A204.1 (cell line): Measurements from ENCODE around the gene EYA2.

Source experiments
- FAIRE-seq: peaks from 2 replicates; lab custom pipeline; 2012; peaks lifted over from hg19 to GRCh38; lab: Jason Lieb, UNC

Gene EYA2

DNA sequence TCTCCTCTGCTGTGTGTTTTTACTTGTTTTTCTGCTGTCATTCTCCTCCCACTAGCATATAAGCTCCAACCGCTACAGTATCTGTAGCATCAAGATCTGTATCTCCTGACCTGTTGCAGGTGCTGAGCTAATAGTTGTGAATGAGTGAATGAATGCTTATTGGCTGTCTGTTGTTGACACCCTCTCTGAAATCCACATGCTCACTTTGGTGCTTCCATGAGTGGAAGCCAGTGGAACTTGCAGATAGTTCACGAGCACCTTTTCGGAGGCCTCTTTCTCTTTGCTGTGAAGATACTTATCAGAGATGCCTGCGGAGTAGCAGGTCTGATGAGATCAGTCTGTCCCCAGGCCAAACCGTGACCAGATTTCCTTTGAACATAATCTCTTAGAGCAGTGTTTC is 117.3 kb downstream of the EYA2 start:
- no peak for FAIRE-seq

DNA sequence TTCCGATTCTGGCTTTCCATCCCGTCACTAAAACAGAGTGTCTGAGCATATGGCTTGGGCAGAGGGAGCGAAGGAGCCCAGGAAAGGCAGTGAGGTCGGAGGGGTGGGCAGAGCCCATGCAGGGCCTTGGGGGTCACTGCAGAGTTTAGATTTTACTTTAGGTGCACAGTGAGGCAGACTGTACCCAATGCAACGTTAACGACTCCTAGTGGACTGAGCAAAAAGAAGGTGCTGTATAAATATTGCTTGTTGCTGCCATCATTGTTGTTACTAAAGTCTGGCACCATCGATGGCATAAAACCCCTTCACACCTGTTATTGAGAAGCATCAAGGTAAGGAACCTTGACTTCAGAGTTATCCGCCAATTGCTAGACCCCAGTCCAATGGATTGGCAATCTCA is 119.0 kb downstream of the EYA2 start:
- no peak for FAIRE-seq

DNA sequence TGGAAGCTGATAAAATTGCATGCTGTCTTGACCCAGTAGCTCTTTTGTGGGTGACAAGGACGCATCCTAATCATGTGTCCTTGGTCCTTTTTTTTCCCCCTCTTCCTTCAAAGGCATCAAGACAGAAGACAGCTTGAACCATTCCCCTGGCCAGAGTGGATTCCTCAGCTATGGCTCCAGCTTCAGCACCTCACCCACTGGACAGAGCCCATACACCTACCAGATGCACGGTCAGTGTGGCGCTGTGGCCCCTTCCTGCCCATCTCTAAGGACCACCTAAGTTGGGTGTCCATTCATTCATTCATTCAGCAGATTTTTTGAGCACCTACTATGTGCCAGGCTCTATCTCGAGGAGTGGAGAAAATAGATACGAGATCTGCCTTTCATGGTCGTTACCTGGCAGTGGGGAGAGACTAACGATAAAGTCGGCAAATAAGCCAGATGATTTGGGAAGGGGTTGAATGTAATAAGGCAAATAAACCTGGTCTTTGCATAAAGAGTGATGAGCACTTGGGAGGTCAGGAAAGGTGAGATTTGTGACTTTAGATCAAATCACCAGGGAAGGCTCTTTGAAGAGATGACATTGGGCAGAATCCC is 121.5 kb downstream of the EYA2 start:
- FAIRE-seq, result no peak

DNA sequence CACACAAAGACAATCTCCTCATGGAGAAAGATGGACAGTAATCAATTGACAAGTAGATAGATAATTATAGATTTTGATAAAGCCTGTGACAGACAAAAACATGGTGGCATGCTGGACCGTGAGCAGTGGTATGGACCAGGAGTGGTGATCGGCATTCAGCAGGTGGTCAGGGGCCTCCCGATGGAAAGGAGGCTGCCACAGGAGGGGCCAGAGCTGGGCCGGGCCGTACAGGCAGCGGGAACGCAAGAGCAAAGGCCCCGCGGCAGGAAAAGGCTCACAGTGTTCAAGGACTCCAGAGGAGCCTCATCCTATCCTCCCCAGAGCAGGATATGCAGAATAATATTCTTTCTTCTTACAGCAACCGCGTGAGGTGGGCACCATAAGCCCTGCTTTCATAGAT is 123.7 kb downstream of the EYA2 start:
- no peak for FAIRE-seq

DNA sequence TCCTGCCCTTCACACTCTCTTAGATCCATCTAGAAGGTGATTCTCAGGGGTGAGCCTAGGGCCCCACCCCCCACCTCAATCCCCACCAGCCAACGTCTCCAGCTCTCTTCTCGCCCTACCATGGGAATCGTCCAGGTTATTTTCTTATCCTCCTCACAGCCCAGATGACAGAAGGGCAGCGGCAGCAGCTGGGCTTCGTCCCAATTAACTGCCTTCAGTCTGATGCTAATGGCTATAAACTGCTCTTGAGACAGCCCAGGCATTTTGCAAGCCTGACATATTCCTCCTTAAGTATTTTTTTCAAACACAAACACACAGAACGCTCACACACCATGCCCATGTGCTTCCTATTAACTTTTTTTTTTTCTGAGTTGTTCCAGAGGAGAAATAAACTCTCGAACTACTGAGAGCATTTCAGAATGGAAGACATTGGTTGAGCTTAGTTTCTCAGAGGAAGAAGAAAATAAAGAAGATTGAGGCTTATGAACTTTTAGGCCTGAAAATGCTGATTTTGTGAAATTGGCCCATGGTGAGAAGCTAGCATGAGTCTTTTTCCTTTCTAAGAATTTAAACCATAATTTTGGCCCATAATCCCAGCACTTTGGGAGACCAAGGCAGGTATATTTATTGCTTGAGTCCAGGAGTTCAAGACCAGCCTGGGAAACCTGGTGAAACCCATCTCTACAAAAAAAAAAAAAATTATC is 124.6 kb downstream of the EYA2 start:
- FAIRE-seq, result no peak

DNA sequence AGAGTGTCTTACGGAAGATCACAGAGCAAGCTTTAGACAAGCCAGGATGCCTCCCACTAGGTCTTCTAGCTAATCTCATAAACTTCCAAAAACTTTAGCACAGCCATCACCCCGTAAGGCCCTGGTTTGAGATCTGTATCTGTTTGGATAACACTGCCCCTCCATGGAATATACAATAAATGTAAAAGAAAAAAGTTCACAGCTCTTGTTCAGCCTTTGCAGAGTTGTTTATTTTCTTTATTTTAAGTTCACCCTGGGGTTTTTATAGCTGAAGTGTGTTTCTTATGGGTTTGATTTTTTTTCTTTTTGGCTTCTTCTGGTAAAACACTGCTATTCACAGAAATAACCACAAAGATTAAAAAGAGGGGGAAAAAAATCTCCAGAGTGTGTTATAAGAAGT is 125.6 kb downstream of the EYA2 start:
- no peak for FAIRE-seq

DNA sequence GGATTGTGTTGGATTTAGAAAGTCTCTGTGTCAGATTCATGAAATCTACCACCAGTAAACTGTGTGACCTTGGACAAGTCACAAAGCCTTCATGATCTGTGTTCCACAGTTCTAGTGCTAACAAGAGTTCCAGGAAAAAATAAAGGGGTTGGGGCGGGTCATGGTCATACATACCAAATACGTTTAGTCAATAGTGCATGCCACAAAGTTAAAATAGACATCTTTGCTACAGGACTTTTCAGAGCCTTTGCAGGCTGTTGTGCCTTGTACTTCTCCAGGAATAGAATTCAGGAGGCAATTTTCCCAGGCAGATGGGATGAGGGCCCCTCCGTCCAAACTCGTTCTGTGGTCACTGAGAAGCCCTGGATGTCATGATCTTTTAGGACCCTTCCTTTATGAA is 127.2 kb downstream of the EYA2 start:
- FAIRE-seq, result no peak

DNA sequence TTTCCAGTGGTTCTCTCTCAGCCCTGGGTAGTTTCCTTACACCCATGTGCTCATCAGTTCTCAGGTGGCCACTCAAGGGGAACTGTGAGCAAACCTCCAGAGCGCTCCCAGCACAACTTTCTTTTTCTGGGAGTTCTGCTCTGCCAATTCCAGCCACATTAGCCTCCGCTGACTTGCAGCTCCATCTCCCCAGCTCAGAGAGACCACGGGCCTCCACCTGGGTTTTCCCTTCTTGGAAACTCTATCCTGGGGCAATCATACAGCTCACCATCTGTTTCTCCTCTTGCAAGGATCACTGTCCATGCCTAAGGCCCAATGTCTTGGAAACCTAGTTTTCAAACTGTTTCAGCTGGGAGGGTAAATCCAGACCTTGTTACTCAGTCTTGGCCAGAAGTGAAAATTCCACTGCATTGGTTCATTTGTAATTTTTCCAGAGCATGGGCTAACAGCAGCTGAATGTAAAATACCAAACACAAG is 129.9 kb downstream of the EYA2 start:
- no peak for FAIRE-seq

DNA sequence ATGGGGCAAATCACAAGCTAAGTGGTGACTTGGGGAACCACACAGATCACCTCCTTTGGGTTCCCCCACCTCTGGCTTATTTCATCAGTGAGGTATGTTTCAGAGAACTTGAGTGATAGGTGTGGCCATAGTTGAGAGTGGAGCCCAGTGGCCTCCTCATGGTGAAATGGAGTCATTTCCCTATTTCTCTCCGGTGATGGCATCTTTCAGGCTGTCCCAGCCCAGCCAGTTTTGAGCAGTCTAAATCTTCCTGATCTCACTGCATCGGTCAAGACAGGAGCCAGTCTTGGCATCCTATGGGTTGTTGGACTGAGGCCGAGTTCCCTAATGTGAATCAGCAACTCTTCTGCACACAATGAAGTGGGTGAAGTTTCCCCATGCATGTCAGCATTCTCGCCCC is 132.4 kb downstream of the EYA2 start:
- FAIRE-seq, result no peak

DNA sequence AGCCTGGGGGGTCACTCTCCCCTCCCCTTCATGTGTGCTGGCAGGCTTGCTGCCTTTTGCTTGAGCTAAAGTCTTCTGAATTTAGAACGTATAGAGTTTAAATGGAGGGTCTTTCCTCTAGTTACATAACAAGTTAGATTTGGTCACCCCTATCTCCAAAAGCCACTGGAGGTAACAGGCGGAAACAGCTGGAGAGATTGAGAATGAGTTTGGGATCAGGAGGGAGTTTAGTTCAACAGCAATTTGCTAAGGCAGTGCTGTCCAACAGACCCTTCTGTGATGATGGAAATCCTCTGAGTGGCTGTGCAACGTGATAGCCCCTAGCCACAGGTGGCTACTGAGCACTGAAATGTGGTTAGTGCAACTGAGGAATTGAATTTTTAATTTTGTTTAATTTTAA is 132.8 kb downstream of the EYA2 start:
- no peak for FAIRE-seq

DNA sequence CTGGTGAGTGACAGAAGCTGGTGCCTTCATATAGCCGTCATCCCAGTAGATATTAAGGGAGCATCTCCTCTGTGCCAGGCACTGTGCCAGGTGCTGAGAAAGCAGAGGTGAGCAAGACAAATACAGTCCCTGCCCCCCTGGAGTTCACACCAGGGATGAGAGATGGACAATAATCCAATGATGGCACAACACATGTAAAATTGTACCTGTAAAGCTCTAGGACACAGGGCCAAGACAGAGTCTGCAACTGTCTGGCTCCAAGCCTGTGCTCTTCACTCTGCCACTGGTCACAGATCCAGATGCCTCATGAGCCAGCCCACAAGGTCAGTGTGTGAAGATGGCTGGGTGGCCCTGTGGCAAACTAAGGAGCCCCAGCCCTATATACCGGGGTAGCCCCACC is 133.8 kb downstream of the EYA2 start:
- FAIRE-seq, result no peak

DNA sequence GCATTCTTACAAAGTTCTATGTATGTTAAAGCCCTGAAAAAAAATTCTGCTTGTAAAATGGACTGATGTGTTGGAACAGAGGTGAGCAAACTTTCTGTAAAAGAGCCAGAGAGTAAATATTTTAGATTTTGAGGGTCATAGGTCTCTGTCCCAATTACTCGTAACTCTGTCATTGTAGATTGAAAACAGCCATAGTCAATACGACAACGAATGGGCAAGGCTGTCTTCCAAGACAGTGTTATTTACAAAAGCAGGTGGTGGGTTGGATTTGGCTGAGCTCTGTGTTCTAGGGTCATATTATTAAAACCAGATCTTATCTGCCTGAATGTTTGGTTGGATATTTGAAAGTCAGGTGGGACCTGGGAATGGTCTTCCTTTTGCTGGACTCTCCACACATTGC is 135.2 kb downstream of the EYA2 start:
- no peak for FAIRE-seq

DNA sequence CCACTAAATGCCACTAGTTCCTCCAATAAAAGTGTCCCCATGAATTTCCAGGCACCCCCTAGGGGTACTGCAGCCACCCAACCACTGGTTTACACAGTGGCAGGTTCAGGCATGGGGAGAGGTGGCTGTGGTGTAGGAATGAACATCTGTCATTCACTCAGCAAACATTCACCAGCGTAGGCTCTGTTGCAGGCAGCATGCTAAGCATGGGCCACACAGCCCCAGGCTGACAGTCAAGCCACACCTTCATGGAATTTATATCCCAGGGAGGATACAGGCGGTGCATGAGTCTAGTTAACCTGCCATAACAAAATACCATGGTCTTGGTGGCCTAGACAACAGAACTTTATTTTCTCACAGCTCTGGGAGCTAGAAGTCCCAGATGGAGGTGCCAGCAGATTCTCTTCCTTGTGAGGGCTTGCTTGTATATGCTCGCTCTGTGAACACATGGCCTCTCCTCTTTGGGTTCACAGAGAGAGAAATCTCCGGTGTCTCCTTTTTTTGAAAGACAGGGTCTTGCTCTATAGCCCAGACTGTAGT is 135.7 kb downstream of the EYA2 start:
- no peak for FAIRE-seq

DNA sequence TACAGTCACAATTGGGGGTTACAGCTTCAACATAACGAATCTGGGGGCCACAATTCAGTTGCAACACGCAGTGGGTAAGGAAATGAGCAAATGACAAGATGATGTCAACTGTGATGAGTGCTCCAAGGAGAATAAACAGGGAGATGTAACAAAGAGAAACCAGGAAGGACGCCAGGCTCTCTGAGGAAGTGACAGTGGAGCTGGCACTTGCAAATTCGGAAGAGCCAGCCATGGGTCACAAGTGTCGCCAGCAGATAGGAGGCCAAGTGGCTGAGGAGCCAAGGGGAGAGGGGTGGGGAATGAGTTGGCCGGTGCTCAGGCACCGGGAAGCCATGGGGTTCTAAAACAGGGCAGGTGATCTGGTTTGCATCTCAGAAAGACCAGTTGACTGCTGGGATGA is 136.4 kb downstream of the EYA2 start:
- no peak for FAIRE-seq

DNA sequence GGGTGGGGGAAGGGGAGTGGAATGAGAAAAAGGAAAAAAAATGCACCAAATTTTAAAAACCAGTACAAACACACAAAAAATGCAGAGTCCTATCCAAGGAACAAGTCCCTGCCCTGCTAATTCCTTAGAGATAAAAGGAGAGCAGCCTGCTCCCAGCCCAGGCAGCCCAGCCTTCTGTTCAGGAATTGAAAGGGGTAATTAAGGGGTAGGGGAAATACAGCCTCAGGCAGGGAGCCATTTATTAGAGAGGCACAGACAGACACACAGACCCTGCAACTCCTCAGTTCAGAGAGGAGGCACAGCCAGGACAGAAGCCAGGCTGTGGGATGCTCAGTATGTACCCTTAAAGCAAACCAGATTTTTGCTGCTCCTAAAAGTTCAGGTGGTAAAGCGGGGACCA is 137.2 kb downstream of the EYA2 start:
- FAIRE-seq, result no peak

DNA sequence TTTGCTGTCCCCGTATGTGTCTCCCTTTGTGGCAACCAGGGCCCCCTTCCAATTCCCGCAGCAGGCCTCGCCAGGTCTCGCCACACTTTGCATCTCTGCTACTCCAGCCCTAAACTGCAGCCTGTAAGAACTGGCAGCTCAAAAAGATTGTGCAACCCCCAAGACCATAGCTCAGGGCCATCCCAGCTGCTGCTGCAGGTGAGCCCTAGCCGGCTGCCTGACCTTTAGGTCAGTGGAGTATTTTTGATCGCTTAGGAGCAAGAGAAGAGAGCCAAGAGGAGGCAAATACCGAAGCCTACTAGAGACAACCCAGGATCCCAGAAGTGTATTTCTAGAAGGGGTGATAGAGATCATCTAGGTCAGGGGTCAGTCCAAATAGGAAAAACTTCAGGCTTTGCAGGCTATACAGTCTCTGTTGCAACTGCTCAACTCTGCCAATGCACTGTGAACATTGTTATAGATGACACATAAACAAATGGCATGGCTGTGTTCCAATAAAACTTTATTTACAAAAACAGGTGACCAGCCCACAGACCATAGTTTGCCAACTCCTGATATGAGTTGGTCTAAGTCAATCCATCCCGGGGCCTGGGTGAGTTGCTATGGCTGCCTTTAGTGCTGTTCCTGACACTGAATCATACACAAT is 138.4 kb downstream of the EYA2 start:
- FAIRE-seq, result no peak

DNA sequence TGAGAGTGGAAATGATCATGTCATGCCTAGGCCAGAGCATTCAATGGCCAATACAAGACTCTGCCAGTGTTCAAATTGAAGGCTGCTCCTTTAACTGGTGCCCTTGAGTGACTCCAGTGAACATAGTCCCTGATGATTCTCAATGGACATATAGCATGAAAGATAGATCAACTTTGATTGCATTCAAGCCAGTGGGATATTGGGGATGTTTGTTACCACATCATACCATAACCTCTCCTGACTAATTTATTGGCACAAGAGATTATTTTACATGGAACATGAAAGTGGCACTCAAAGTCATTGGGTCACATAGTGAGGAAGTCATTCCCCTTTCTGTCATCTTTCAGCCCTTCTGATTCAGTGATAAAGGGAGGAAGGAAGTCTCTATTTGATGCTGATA is 139.0 kb downstream of the EYA2 start:
- FAIRE-seq, result no peak

DNA sequence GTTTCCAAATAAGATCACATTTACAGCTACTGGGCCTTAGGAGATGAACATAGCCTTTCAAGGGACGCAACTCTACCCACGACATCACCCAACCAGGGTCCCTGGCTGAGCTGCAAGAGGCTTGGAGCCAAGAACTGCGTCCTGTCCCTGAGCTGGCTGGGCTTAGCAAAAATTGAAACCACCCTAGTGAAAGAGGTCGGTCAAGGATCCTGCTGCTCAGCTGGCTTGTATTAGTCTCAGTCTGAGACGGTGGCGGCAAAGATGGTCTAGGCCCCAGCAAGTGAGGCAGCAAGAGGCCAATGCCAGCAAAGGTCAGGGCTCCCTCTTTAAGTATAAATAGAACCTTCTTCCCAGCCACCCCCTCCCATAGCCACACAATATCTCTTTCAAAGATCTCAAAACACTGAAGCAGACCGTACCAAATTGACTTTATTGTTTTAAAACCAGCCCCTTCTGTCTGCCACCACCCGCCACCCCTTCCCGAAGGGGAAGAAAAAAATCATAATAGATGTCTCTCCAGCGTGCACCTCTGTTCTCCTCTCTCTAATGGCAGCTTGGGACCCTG is 140.5 kb downstream of the EYA2 start:
- FAIRE-seq, result no peak

DNA sequence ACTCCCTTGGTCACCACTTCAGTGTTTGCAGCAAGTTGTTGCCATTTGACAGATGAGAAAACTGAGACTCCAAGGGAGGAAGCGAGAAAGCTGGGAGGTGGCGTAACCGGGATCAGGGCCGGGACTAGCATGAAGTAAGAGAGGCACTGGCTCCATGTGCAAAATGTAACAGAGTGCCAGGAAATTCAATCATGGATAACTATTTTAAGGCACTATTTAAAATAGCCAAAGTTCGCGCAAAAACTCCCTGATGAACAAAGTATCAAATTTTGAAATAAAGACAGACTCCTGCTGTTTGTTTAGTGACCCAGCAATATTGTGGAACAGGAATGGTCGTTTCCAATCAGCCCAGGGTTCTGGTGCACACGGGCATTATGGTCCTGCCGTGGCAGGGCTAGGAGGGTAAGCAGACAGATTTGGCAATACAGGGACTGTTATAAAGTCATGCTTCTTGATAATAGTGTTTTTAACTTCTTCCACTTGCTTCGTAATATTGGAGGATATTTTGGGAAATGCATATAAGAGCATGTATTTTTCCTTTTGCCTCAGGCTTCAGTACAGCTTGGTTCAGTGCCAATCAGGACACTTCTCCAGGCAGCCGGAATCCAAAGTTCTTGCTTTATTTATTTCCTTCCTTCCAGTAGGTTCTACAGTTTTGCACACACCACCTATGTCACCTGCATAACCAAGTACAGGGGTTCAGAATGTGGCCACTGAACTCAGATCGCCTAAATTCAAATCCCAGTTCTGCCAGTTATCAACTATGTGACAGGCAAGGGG is 141.6 kb downstream of the EYA2 start:
- FAIRE-seq, result no peak

DNA sequence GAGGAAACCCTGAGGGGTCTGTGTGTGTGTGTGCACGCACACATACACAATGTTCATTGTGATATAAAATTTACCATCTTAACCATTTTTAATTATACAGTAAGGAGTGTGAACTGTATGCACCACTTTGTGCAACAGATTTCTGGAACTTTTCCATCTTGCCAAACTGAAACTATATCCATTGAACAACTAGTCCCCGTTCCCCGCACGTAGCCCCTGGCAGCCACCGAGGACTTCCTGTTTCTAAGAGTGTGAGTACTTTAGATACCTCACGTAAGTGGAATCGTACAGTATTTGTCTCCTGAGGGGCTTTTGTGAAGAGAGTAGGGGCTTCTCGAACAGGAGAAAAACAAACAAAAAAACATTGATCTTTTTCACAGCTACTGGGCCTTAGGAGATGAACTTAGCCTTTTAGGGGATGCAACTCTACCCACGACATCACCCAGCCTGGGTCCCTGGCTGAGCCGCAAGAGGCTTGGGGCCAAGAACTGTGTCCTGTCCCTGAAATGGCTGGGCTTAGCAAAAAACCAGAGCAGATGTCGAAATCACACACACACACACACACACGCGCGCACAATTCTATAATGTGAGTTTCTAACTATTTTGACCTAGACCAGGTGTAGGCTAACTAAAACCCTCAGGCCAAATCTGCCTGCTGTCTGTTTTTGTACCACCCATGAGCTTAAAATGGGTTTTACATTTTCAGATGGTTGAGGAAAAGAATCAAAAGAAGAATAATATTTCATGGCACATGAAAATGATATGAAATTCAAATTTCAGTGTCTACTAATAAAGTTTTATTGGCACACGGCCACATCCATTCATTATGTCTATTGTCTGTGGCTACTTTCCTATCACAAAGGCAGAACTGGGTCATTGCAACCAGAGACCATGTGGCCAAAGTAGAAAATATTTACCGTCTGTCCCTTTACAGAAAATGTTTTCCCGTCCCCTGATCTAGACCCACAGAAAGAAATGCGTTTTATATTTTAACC is 144.2 kb downstream of the EYA2 start:
- FAIRE-seq, result no peak

DNA sequence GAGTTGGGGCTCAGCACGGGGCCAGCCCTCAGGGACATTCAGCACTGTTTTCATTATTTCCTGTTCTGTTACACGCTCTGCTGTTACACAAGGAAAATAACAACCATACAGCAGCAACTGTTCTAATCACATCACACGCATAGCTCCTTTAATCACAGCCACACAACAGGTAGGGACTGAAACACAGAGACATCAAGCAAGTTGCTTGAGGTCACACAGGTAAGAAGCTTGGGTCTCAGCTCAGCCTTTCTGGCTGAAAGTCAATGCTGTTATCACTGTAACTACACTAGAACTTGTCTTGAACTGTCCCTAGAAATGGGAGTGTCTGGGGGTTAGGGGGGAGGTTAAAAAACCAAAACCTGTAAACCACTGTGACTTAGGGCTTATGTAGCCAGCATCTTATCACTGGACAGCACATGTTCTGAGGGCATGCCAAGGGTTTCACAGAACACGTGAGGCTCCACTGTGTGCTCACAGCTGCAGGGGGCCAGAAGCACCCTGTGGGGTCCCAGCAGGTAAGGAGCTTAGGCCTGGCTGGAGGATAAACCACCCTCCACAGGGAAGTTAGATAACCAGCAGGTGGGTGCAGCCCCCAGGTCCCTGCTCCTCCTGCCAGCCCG is 146.0 kb downstream of the EYA2 start:
- FAIRE-seq, result no peak
